Renal cortical epithelial cell (primary cell): ENCODE measurements around the gene TMEM95. TPM values are rescaled to one million over a fixed set of nuclear protein-coding genes. Genes with fewer than 3 reads are reported as not detected.

Experiments
- DNase-seq: peaks from one replicate; pipeline ENCODE4 v3.0.0-alpha.2; 2011; ENCODE audit warnings: low read depth
- total RNA-seq: library from RNA; depleted of rRNA; stranded (reverse); fragments of >200 nt; gene quantifications from 2 replicates; pipeline ENCODE4 v1.2.3, GENCODE V29; 2014

The TMEM95 gene
- total RNA-seq, 1 donor from 2014 or later = not detected

DNA sequence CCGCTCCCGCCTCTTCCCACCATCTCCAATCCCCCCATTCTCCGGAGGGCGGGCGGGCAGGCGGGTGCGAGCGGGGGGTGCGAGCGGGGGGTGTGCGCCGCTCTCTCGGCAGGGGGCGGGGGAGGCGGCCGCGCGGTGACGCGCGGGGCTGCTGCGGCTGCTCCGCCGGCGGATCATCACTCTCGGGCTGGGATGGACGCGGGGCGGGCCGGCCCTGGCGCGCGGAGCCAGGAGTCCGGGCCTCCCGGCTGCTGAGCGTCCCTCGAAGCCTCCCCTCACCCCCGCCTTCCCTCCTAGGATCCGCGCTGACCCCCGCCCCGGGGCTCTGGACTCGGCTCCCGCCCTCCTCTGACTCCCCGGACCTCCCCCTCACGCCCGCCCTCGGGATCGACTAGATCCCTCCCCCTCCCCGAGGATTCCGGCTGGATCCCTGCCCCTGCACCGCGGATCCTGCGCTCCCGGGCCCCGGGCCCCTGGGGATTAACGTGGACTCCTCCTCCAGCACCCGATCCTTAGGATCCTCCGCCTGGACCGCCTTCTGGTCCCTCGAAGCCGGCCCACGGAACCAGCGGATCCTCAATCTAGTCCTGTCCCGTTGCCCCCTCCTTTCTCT lies 49.9 kb downstream of the TMEM95 start:
- no peak for DNase-seq

DNA sequence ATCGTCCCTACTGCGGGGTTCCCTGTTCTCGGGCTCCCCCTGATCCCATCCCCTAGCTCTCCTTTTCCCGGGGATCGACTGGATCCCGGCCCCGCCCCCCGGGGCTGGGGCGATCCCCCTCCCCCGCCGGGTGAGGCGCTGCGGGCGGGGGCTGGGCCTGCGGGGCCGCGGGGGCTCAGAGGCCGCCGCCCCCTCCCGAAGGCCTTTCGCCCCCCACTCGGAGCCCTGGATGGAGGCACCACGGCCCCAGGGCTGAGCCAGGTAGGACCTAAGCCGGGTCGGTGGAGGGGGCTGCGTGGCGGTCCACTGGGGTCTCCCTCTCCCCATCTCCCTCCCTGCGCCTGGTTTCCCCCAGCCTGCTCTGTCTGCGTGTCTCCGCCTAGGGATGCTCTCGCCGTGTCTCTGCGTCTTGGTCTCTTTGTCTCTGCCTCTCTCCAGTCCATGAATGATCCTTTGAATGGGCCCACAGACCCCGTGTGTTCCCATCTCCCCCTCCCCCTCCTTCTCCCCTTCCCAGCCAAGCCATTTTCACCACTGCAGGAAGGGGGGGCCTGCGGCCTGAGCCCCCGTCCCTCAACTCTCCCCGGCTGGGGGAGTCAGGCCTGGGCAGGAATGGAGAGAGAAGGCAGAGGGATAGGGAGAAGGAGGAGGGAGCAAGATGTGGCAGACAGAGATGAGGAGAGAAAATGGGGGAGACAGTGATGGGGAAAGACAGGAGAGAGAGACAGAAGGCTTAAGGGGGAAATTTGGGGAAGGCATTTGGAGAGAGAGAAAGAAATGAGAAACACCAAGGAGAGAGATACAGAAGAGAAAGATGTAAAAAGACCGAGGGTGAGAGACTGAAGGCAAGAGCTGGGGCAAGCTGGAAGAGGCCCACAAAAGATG lies 50.6 kb downstream of the TMEM95 start:
- DNase-seq = no peak

DNA sequence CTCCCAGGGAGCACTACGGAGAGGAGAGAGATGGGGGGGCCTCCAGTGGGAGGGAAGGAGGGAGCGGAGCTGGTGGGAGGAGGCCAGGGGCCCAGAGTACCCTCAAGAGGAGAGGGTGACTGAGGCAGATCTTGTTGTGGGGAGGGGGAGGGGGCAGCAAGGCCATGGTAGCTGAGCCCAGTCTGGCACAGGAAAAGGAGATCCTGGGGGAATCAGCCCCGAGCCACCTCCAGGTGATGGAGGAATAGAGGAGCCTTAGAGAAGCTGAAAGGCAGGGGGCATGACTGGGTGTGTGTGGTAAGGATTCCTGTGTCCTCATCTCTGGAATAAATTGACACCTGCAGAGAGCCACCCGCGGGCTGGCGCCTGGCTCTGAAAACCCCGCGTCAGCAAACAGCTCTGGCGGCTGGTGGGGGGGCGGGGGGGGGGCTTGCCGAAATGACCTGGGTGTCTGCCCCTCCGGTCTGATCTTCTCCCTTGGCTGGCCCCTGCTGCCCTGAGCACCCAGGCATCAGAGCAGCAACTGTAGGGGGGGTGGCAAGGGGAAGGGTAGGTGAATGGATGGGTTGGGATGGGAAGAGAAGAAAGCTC lies 51.4 kb downstream of the TMEM95 start:
- no peak for DNase-seq

Other genes starting within 250 kb of the TMEM95 start
- gene ASGR2, start 240.3 kb upstream of the TMEM95 start, total RNA-seq = not detected in 2 replicates
- 0.60 and 0.87 TPM in 2 replicates for gene ASGR1, start 175.8 kb upstream of the TMEM95 start, total RNA-seq
- 2.1 and 22.2 TPM in 2 replicates for gene DLG4, start 135.3 kb upstream of the TMEM95 start, total RNA-seq
- 307 and 382 TPM in 2 replicates for gene ACADVL, start 135.2 kb upstream of the TMEM95 start, total RNA-seq
- 26.4 and 47.5 TPM in 2 replicates for gene DVL2, start 120.6 kb upstream of the TMEM95 start, total RNA-seq
- 41.2 and 50.7 TPM in 2 replicates for gene PHF23, start 115.7 kb upstream of the TMEM95 start, total RNA-seq
- 137 and 148 TPM in 2 replicates for gene GABARAP, start 112.7 kb upstream of the TMEM95 start, total RNA-seq
- 19.4 and 53.9 TPM in 2 replicates for gene CTDNEP1, start 103.4 kb upstream of the TMEM95 start, total RNA-seq
- 22.1 and 24.8 TPM in 2 replicates for gene ELP5, start 102.9 kb upstream of the TMEM95 start, total RNA-seq
- gene CLDN7, start 92.7 kb upstream of the TMEM95 start, total RNA-seq = 25.1 and 306 TPM in 2 replicates
- gene SLC2A4, start 73.4 kb upstream of the TMEM95 start, total RNA-seq = 0.30 and 0.35 TPM in 2 replicates
- 0.45 TPM in 1 of 2 replicates, not detected in the other for gene YBX2, start 60.5 kb upstream of the TMEM95 start, total RNA-seq
- 352 and 682 TPM in 2 replicates for gene EIF5A, start 47.5 kb upstream of the TMEM95 start, total RNA-seq
- gene GPS2, start 39.8 kb upstream of the TMEM95 start, total RNA-seq = 39.1 and 49.4 TPM in 2 replicates
- gene NEURL4, start 25.8 kb upstream of the TMEM95 start, total RNA-seq = 21.4 and 27.8 TPM in 2 replicates
- 0.20 and 65.5 TPM in 2 replicates for gene ACAP1, start 18.6 kb upstream of the TMEM95 start, total RNA-seq
- gene KCTD11, start 3.0 kb upstream of the TMEM95 start, total RNA-seq = 10.4 and 13.7 TPM in 2 replicates
- gene TNK1, start 25.9 kb downstream of the TMEM95 start, total RNA-seq = 3.6 and 8.0 TPM in 2 replicates
- 20.0 and 71.0 TPM in 2 replicates for gene PLSCR3, start 39.4 kb downstream of the TMEM95 start, total RNA-seq
- gene TMEM256, start 48.9 kb downstream of the TMEM95 start, total RNA-seq = 35.9 and 143 TPM in 2 replicates
- 2.6 and 17.1 TPM in 2 replicates for gene NLGN2, start 52.7 kb downstream of the TMEM95 start, total RNA-seq
- gene SPEM1, start 65.2 kb downstream of the TMEM95 start, total RNA-seq = not detected in 2 replicates
- gene SPEM2, start 70.5 kb downstream of the TMEM95 start, total RNA-seq = not detected in 2 replicates
- gene SPEM3, start 73.7 kb downstream of the TMEM95 start, total RNA-seq = not detected in 2 replicates
- 16.9 and 33.0 TPM in 2 replicates for gene TMEM102, start 80.3 kb downstream of the TMEM95 start, total RNA-seq
- gene FGF11, start 84.4 kb downstream of the TMEM95 start, total RNA-seq = 3.3 and 10.7 TPM in 2 replicates
- 15.3 and 26.0 TPM in 2 replicates for gene CHRNB1, start 89.9 kb downstream of the TMEM95 start, total RNA-seq
- 14.8 and 39.2 TPM in 2 replicates for gene ZBTB4, start 124.5 kb downstream of the TMEM95 start, total RNA-seq
- not detected in 2 replicates for gene SLC35G6, start 126.3 kb downstream of the TMEM95 start, total RNA-seq
- 57.3 and 169 TPM in 2 replicates for gene POLR2A, start 129.2 kb downstream of the TMEM95 start, total RNA-seq
- gene TNFSF12, start 193.9 kb downstream of the TMEM95 start, total RNA-seq = 4.2 and 15.5 TPM in 2 replicates
- gene TNFSF13, start 203.6 kb downstream of the TMEM95 start, total RNA-seq = 22.1 and 31.9 TPM in 2 replicates
- 61.4 and 101 TPM in 2 replicates for gene SENP3, start 206.8 kb downstream of the TMEM95 start, total RNA-seq
- gene CD68, start 224.5 kb downstream of the TMEM95 start, total RNA-seq = 4.2 and 7.6 TPM in 2 replicates
- 85.9 and 150 TPM in 2 replicates for gene MPDU1, start 228.7 kb downstream of the TMEM95 start, total RNA-seq
- gene SOX15, start 234.9 kb downstream of the TMEM95 start, total RNA-seq = 0.60 and 2.4 TPM in 2 replicates